Measurements from ENCODE around the gene CACNA1C. TPM values are rescaled to one million over a fixed set of nuclear protein-coding genes. Genes with fewer than 3 reads are reported as not detected.

CACNA1C gene
- total RNA-seq, 6 donors from 2014 or later: 5.2 to 45.1 (median 8.8) TPM

GRCh38 chr12:2114071-2114470 lies 61.3 kb downstream of the CACNA1C start:
- no peak overlapping the region for H3K4me3 ChIP-seq
- no peaks in the 10 kb centered on the region for H3K36me3 ChIP-seq
- H3K9me3 ChIP-seq: no peaks in the 10 kb centered on the region
- H3K27me3 ChIP-seq: no peaks in the 10 kb centered on the region
- H3K27ac ChIP-seq: no peak overlapping the region
- 55 to 65% methylated on average over 2 of the region's 2 CpGs for WGBS, 2 donors
- no peaks in the 10 kb centered on the region for H3K4me1 ChIP-seq
- DNase-seq (no peak), ATAC-seq (ENCODE audit: low FRiP score in 2 of 2) (no peak)
- TF ChIP-seq POLR2A (IDR thresholded peaks at IDR 0.05) (no peak), POLR2AphosphoS5 (IDR thresholded peaks at IDR 0.05) (no peak), EP300 (IDR thresholded peaks at IDR 0.05) (no peak)
- TF ChIP-seq, protein P1, sequence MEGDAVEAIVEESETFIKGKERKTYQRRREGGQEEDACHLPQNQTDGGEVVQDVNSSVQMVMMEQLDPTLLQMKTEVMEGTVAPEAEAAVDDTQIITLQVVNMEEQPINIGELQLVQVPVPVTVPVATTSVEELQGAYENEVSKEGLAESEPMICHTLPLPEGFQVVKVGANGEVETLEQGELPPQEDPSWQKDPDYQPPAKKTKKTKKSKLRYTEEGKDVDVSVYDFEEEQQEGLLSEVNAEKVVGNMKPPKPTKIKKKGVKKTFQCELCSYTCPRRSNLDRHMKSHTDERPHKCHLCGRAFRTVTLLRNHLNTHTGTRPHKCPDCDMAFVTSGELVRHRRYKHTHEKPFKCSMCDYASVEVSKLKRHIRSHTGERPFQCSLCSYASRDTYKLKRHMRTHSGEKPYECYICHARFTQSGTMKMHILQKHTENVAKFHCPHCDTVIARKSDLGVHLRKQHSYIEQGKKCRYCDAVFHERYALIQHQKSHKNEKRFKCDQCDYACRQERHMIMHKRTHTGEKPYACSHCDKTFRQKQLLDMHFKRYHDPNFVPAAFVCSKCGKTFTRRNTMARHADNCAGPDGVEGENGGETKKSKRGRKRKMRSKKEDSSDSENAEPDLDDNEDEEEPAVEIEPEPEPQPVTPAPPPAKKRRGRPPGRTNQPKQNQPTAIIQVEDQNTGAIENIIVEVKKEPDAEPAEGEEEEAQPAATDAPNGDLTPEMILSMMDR (IDR thresholded peaks at IDR 0.05): no peak

GRCh38 chr12:2115101-2115845 lies 62.5 kb downstream of the CACNA1C start:
- no peaks in the 10 kb centered on the region for H3K9me3 ChIP-seq
- no peak overlapping the region for H3K4me3 ChIP-seq
- 93 to 97% methylated on average over 17 to 27 of the region's 31 CpGs for WGBS, 2 donors
- no peak for ATAC-seq (ENCODE audit: low FRiP score in 2 of 2)
- no peaks in the 10 kb centered on the region for H3K36me3 ChIP-seq
- peak in 1 of 2 donors; percentile 81 for DNase-seq
- no peak overlapping the region for H3K27ac ChIP-seq
- TF ChIP-seq, protein P1 (IDR thresholded peaks at IDR 0.05): no peak
- TF ChIP-seq POLR2A (IDR thresholded peaks at IDR 0.05): no peak
- no peak for TF ChIP-seq POLR2AphosphoS5 (IDR thresholded peaks at IDR 0.05)
- no peak for TF ChIP-seq EP300 (IDR thresholded peaks at IDR 0.05)
- no peaks in the 10 kb centered on the region for H3K27me3 ChIP-seq
- H3K4me1 ChIP-seq: peaks cover 0 to 9% (median 0%) of the 10 kb centered on the region in 4 donors

DNA sequence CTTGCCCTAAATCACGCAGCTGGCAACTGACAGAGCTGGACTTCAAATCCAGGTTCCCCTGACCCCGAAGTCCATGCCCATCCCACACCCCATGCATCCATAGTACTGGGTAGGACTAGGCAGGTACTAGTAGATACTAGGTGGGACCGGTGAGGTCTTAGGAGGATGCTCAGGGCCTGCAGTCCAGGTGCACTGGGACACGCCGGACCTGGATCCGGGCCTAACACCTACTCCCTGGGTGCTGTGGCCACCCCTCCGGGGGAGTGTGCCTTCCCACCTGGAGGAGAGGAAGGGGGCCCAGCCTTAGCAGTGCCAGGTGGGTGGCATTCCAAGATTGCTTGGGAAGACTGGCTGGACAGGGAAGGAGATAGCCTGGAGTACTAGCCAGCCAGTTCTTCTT lies 64.8 kb downstream of the CACNA1C start:
- 70 to 80% methylated on average over 2 to 6 of the region's 7 CpGs for WGBS, 2 donors
- Histone ChIP-seq H3K4me3 (no peak overlapping the region), H3K27ac (no peak overlapping the region), H3K4me1 (peaks cover 0 to 12% (median 3%) of the 10 kb centered on the region in 4 donors), H3K9me3 (no peaks in the 10 kb centered on the region), H3K27me3 (no peaks in the 10 kb centered on the region), H3K36me3 (no peaks in the 10 kb centered on the region)
- ATAC-seq (ENCODE audit: low FRiP score in 2 of 2): no peak
- DNase-seq: no peak
- TF ChIP-seq EP300 (IDR thresholded peaks at IDR 0.05): no peak
- TF ChIP-seq, protein P1 (IDR thresholded peaks at IDR 0.05): no peak
- no peak for TF ChIP-seq POLR2A (IDR thresholded peaks at IDR 0.05)
- no peak for TF ChIP-seq POLR2AphosphoS5 (IDR thresholded peaks at IDR 0.05)

DNA sequence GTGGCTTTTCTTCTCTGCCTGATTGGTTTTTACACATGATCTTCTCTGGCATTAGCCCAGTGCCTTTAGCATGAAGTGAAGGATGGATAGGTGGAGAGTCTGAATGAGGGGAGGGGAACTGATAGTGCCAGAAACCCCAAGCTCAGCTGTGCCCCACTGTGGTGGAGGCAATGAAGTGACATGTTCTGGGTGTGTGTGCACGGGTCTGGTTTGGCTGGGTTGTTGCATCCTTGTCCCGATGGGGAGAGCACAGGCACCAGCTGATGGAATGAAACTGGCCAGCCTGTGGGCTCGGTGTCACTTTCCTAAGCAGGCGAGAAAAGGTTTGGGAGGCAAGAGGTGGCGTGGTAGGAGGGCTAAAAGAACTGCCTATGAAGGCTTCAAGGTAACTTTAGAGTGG lies 65.3 kb downstream of the CACNA1C start:
- Histone ChIP-seq H3K9me3 (no peaks in the 10 kb centered on the region), H3K4me1 (peaks cover 0 to 12% (median 3%) of the 10 kb centered on the region in 4 donors), H3K27me3 (no peaks in the 10 kb centered on the region), H3K4me3 (no peak overlapping the region), H3K36me3 (no peaks in the 10 kb centered on the region), H3K27ac (peak overlapping the region in 1 of 4 donors; percentile 63)
- 82 to 85% methylated on average over 5 of the region's 5 CpGs for WGBS, 2 donors
- DNase-seq: no peak
- ATAC-seq (ENCODE audit: low FRiP score in 2 of 2): no peak
- no peak for TF ChIP-seq POLR2AphosphoS5 (IDR thresholded peaks at IDR 0.05)
- no peak for TF ChIP-seq POLR2A (IDR thresholded peaks at IDR 0.05)
- TF ChIP-seq, protein P1 (IDR thresholded peaks at IDR 0.05): no peak
- no peak for TF ChIP-seq EP300 (IDR thresholded peaks at IDR 0.05)

All from upper lobe of left lung (tissue), 6 donors.